ENCODE measurements around the gene KCNN3. TPM values are rescaled to one million over a fixed set of nuclear protein-coding genes. Genes with fewer than 3 reads are reported as not detected.
A peak's percentile ranks its signal among the peaks of the same experiment; 100 is the strongest.

KCNN3 gene
- total RNA-seq, 1 experiment from 2014 or later: 0.03 TPM

DNA sequence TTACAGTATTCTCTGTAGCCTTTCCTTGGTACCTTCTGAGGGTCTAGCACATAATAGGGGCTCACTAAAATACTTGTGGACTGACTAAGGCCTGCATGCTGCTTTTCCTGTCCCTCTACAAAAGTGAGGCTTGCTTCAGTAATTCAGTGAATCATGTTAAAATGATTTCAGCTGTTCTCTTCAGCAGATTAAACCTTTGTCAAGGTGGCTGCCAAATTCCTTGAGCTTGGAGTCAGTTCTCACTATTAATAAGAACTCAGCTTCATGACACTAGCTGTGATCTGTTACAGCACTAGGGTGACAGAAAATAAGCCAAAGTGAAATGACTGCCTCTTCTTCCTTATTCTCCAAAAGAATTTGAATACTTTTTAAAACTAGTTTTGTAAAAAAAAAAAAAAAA, 128.8 kb downstream of the KCNN3 start:
- DNase-seq (ENCODE audit: low read depth, low spot score): no peak
- in situ Hi-C loops (cut with HindIII; ENCODE audit: low pct_unique_long_range_greater_than_20kb, low sequenced_read_pairs): no loop called here

DNA sequence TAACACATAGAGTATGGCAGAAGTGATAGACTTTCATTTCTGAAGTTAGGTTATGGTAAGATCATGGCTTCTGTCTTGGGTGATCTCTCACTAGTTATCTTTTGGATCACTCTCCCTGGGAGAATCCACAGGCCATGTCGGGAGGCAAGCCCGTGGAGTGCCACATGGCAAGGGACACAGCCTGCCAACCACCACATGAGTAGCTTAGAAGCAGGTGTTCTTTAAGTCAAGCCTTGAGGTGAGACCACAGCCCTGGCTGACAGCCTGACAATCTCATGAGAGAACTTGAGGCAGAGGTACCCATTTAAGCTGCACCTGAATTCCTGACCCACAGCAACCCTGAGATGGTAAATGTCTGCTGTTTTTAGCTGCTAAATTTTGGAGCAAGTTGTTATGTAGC, 130.4 kb downstream of the KCNN3 start:
- in situ Hi-C loops (cut with HindIII; ENCODE audit: low pct_unique_long_range_greater_than_20kb, low sequenced_read_pairs): no loop called here
- no peak for DNase-seq (ENCODE audit: low read depth, low spot score)

DNA sequence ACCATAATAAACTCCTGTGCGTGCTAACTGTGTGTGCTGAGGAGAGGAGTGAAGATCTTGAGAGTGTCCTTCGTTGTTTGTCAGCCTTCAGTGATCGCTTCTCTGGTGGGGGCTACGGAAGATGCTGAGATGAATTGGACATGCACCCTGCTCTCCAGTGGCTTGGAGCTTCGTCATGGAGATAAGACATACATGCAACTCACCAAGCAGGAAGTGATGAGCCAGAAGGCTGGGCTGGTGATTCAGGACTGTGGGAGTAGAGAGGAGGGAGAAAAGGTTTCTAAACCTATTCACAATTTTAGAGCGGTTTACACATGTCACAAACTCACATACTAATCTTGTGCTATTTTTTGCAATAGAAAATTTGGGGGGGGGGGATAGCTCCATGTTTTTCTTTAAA, 133.2 kb downstream of the KCNN3 start:
- in situ Hi-C loops (cut with HindIII; ENCODE audit: low pct_unique_long_range_greater_than_20kb, low sequenced_read_pairs): no loop called here
- DNase-seq (ENCODE audit: low read depth, low spot score): no peak

DNA sequence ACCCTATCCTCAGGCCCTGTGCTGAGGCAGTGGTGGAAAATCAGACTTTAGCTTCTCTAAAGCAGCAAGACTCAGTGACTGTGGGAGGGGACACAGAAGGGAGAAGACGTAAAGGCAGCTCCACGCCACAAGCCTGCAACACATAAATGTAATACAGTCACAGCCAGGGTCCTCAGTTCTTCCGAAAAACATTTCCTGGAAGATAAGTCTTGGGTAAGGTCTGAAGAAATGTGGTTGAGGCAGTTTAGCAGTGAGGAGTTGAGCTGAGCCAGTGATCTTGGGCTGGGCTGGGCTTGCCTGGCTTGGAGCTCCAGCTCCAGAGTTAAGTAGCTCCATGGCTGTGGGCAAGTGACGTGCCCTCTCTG, 134.3 kb downstream of the KCNN3 start:
- in situ Hi-C loops (cut with HindIII; ENCODE audit: low pct_unique_long_range_greater_than_20kb, low sequenced_read_pairs): no loop called here
- DNase-seq (ENCODE audit: low read depth, low spot score): no peak

DNA sequence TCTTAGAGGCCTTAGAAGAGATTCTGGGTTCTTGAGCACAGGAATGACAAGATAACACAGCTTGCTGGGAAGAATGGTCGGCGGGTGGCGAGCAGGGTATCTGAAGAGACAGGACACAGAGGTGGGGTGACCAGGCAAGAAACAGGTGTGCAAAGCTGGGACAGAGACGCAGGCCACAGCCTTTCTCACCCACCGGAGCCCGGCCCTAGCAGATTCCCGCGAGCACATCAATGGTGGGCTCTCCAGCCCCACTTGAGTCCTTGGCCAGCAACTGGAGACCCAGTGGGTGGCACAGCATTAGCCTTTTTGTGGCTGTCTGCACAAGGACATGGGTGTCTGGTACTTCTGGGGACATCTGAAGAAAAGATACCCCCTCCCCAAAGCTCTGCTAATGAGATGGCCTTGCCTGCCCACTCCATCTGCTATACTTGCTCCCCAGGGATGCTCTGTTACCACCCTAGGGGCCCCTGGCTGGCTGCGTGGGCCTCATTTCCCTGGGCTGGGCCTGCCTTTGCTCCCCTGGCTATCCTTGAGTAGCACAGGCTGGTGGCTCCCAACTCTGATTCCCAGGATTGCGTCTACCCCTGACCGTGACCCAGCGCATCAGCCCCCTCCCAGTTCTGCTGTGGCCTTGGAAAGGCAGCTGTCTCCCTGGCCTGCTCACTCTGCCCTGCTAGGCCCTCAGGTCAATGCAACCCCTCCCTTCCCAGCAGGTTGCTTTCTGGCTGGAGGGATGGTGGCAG, 134.8 kb downstream of the KCNN3 start:
- DNase-seq (ENCODE audit: low read depth, low spot score): no peak
- in situ Hi-C loops (cut with HindIII; ENCODE audit: low pct_unique_long_range_greater_than_20kb, low sequenced_read_pairs): no loop called here

DNA sequence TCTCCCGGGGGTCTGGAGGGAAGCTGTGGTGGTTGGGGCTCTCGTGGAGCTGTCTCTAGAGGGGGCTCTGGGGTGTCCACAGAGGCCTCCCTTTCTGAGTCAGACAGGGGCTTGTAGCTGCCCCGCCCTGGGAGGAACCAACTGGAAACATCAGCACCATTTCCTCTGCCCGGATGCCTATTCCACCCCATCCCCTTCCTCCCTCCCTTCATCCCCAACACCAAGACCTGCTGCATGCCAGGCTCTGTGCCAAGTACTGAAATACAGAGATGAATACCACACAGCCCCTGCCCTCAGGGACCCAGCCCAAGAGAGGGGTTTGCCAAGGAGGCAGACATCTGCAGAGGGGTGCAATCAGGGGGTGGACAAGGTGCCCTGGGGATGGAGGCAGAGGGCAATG, 136.5 kb downstream of the KCNN3 start:
- DNase-seq (ENCODE audit: low read depth, low spot score): no peak
- in situ Hi-C loops (cut with HindIII; ENCODE audit: low pct_unique_long_range_greater_than_20kb, low sequenced_read_pairs): no loop called here

DNA sequence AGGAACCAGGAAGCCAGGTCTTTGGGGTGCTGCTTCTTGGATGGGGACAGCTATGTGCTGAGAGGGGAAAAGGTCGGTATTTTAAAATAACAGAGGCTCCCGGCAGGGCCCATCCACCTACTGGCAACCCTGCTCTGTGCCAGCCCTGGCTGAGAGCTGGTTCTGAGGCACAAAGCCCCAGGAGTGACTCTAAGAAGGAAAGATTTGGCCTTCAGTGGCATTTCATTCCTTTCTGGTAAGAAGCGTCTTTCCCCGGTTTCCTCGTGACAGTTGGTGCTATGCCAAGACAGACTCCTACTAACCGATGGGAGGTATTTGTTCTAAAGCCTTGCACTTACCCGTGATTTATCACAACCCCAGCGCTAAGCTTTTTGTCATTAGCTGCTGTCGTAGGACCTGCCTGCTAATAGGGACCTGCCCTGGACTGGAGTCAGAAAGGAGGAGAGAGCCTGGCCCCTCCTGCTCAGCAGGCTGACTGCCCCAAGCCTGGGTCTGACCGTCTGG, 139.0 kb downstream of the KCNN3 start:
- DNase-seq (ENCODE audit: low read depth, low spot score): no peak
- in situ Hi-C loops (cut with HindIII; ENCODE audit: low pct_unique_long_range_greater_than_20kb, low sequenced_read_pairs): no loop called here

DNA sequence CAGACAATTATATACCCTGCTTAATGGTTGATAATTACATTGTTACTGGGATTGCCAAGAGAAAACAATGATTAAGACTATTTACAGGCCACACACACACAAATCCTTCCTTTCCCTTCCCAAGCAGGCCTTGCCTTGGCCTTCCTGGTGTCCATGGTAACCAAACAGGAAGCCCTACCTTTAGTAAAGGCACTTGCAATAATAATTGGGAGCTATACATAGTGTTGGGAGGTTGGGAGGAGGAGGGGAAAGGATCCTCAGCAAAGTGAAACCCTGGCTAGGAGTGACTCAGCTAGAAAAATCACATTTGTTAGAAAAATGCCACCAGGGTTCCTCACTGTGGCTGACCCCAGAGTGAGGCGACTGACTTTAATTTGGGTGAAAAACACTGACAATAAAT, 139.8 kb downstream of the KCNN3 start:
- in situ Hi-C loops (cut with HindIII; ENCODE audit: low pct_unique_long_range_greater_than_20kb, low sequenced_read_pairs): no loop called here

DNA sequence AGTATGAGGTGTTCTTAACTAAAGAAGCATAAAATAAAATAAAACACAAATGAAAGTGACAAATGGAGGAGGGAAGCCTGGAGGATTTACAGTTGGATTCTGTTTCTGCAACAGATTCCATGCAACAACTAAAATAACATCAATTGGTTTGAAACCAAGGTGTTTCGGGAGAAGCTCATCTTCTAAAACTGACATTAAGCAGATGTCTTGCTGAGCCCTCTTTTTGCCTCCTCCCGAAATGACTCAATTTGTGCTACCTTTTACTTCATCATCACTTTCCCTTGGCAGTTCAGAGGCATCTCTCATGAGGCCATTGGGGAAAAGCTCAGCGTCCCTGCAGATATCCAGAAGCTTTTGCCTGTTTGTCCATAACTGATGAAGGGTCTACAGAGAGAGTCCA, 140.5 kb downstream of the KCNN3 start:
- in situ Hi-C loops (cut with HindIII; ENCODE audit: low pct_unique_long_range_greater_than_20kb, low sequenced_read_pairs): no loop called here
- no peak for DNase-seq (ENCODE audit: low read depth, low spot score)

More for the DNA sequence above, 139.8 kb downstream of the KCNN3 start:
- peak; percentile 23 for DNase-seq (ENCODE audit: low read depth, low spot score)

DNA sequence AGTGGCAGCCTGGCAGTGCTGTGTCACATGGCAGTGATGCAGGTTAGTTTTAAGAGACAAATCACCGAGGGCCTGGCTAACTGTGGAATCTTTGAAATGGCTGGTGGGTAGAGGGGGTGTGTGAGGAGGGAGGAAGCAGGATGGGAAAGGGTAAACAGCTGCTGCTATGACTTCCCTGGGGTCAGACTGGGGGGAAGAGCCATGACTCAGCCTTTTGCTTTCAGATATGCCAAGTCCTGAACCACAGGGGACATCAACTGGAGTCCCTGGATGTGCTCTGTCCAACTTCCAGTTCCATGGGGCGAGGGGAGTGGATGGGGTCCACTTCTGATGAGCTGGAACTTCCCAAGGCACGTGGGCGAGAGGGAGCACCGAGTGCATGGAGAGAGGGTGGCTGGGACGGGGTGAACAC, 141.0 kb downstream of the KCNN3 start:
- in situ Hi-C loops (cut with HindIII; ENCODE audit: low pct_unique_long_range_greater_than_20kb, low sequenced_read_pairs): no loop called here
- no peak for DNase-seq (ENCODE audit: low read depth, low spot score)

DNA sequence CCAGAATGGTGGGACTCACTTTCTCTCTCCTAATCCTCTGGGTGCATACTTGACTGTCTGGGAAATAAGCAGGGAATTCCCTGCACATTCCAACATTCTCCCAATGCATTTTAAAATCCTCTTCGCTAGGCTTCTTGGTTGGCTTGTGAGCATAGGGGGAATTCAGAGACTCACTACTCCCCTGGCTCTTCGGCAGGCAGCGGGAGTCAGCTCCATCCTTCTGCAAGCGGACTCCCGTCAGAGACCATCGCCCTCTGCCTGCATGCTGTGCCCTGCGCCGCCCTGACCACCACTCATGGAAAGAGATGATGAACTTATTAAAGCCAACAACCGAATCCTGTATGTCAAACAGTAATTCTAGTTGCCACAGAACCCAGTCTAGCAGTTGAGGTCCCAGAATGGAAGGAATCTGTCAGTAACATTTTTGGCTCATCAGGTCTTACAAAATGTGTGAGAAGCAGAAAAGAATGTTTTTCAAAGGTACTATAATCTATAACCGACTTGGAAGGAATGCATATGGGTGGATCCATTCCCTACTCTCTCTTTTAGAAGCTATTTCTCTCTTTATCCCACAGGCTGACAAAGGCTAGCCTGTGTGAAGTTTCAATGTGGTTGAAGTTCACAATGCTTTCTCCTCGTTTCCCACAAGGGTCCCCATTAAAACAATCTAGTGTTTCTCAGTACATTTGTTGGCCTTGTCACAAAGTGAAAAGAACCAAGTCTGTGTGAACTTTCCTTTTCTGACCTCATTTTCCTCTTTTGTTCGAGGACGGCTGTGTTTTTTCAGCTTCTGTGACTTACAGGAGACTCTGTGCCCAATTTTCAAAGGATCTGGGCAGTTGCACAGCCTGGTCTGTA, 143.0 kb downstream of the KCNN3 start:
- no peak for DNase-seq (ENCODE audit: low read depth, low spot score)
- in situ Hi-C loops (cut with HindIII; ENCODE audit: low pct_unique_long_range_greater_than_20kb, low sequenced_read_pairs): no loop called here

DNA sequence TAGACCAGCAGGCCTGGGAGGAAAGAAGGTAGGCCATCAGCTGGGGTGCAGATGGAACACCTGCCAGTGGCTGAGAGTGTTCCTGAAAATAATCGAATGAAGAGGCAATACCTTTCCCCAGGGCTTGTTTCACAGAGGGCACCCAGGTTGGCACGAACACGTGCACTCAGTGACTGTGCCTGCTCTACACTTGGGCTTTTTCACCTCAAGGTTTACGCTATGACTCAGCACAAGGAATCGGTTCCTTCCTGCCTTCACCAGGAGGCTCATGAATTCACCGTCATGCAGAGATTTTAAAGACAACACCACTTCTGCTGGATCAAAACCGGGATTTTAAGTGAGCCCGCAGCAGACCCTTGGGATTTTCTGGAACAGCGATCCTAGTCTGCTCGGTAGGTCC, 143.6 kb downstream of the KCNN3 start:
- no peak for DNase-seq (ENCODE audit: low read depth, low spot score)
- in situ Hi-C loops (cut with HindIII; ENCODE audit: low pct_unique_long_range_greater_than_20kb, low sequenced_read_pairs): no loop called here

DNA sequence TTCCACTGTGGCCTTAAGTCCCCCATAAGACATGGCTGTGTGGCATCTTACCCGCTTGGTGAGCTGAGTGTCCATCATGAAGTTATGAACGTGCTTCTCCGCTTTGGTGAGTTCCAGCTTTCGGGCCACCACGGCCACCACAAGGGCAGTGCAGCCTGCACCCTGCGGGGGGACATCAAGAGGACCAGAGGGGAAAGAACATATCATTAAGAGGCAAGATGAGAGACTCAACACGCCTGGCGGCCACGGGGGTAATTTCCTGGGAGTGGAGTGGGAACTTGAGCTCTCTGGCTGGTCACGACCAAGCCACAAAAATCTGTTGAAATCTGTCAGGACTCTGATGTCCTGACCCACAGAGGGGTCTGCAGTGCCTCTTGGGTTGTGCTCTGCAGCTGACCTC, 144.2 kb downstream of the KCNN3 start:
- no peak for DNase-seq (ENCODE audit: low read depth, low spot score)
- in situ Hi-C loops (cut with HindIII; ENCODE audit: low pct_unique_long_range_greater_than_20kb, low sequenced_read_pairs): no loop called here

DNA sequence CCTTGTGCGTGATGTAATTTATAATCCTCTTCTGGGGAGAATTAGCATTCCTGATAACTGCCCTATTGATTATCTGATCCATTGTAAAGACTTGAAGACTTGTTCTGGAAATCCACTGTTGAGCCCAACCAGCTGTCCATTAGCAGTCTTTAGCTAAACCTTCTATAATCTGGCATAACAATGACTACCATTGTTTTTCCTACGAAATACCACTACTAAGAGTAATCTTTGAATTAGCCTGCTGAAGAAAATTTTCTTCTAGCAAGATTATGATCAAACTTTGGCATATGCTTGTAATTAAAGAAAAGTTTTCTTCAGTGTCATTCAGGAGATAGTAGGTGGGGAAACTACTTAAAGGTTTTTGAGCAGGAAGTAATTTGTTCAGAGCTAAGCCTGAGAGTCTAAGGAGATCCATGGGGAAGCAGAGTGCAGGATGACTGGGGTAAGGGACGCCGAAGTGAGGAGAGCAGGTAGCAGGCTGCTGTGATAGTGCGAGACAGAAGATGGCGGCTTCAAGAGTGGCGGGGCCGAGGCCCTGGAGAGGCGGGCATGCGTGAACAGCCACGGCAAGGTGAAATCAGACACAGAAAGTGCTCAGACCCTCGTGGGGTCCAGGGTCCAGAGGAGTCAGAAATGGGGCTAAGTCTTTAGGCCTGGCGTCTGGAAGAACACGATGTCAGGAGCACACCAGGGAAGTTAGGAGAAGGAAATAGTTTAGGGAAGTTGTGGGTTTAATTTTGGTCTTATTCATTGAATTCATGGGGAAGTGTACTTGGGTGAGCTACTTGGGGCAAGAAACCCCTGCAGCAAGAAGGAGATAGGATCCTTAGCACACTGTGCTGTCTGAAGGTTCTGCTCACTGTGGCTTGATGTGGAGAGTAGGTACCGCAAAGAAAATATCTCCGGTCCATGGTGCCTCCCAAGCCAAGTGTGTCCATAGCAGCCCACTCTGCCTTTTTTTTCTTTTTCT, 149.5 kb downstream of the KCNN3 start:
- in situ Hi-C loops (cut with HindIII; ENCODE audit: low pct_unique_long_range_greater_than_20kb, low sequenced_read_pairs): no loop called here
- no peak for DNase-seq (ENCODE audit: low read depth, low spot score)

DNA sequence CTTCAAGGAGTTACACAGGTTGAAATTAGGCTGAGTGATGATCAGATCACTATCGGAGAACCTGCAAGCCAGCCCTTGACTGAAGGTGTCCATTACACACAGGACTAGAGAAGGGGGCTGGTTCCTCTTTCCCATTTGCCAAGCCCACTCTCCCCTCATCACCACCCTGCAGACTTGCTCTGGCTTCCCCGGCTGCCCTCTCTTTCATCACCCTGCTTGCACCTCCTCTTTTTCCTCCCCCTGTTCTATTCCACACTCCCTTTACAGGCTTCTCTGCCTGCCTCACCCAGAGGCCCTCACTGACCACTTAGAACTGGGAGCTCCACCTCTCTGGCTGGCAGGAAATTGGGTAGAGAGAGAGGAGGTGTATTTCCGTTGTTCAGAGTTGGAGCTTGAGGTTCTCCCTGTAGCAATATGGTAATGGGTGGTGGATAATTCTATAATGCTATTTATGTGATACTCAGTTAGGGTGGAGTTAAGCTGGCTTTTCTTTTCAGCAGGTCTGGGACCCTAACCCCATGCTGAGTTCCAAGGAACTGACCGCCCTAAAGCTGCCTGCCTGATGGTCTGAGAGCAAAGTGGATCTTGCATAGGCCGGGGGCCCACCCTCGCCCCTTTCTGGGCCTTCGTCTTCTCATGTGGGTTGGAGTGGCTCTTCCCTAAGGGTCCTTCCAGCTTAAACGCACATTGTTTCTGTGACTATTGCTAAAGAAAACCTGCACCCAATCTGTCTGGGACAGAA, 150.3 kb downstream of the KCNN3 start:
- DNase-seq (ENCODE audit: low read depth, low spot score): no peak
- in situ Hi-C loops (cut with HindIII; ENCODE audit: low pct_unique_long_range_greater_than_20kb, low sequenced_read_pairs): no loop called here

DNA sequence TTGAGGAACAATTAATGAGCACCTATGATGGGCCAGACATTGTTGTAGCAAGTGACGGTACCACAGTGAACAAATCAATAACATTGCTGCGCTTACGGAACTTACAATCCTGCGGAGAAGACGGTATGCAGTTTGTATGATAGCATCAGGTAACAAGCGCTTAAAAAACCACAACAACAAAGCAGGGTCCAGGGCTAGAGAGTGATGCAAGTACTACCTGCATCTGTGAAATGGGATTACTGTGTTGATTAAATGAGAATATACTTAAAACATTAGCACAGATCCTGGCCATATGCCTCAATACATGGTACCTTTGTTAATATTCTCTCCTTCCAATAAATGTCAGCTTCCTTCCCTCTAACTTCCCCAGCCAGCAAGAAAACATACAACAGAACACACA, 151.5 kb downstream of the KCNN3 start:
- DNase-seq (ENCODE audit: low read depth, low spot score): no peak
- in situ Hi-C loops (cut with HindIII; ENCODE audit: low pct_unique_long_range_greater_than_20kb, low sequenced_read_pairs): no loop called here

DNA sequence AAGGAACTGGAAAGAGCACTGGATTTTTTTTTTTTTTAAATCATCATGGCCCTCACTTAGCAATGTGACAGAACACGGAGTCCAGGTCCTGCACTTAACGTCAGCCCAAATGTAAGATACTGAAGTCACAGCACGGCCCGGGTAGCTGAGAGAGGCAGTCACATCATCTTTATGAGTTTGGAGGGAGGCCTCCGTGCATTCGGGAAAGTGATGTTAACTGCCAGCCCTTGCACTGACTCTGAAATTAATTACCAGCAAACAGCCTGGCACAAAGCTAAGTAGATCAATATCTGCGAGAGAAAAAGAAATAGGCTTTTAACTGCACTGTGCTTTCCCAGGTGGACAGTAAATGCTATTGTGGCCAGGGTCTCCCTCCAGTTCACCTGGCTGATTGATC, 152.6 kb downstream of the KCNN3 start:
- DNase-seq (ENCODE audit: low read depth, low spot score): no peak
- in situ Hi-C loops (cut with HindIII; ENCODE audit: low pct_unique_long_range_greater_than_20kb, low sequenced_read_pairs): no loop called here
